Right lobe of liver (tissue), 6 donors: ENCODE results near the gene RUVBL1. TPM values are rescaled to one million over a fixed set of nuclear protein-coding genes. Genes with fewer than 3 reads are reported as not detected.
A peak's percentile ranks its signal among the peaks of the same experiment; 100 is the strongest.

ENCODE experiments used
- ATAC-seq, 4 donors: fragments of 200-7000 bp; cut with Tn5 transposase; one replicate each; pipeline ENCODE4 v1.9.1; 2020; ENCODE audit warnings: mild to moderate bottlenecking in 4 of 4, moderate library complexity in 4 of 4
- DNase-seq, 3 donors: peaks; one replicate each; pipeline ENCODE4 v3.0.0-alpha.2; 2020
- H3K27ac ChIP-seq, 3 donors: fragments of 200-600 bp; one replicate each; pipeline ENCODE4 v1.8.0; 2022
- H3K27me3 ChIP-seq, 2 donors: fragments of 200-600 bp; one replicate each; pipeline ENCODE4 v1.8.0; 2022
- H3K36me3 ChIP-seq, 4 donors: fragments of 200-600 bp; sonication (generic) in 1 of 4; one replicate each; pipeline versions ENCODE4 v1.5.1 to v1.8.0; 2017 to 2022; ENCODE audit warnings: control low read depth in 1 of 4
- H3K4me1 ChIP-seq, 4 donors: fragments of 200-600 bp; sonication (generic) in 1 of 4; one replicate each; pipeline versions ENCODE4 v1.5.1 to v1.8.0; 2017 to 2022; ENCODE audit warnings: control low read depth in 1 of 4
- H3K4me3 ChIP-seq, 3 donors: fragments of 200-600 bp; one replicate each; pipeline ENCODE4 v1.8.0; 2022
- H3K9me3 ChIP-seq, 4 donors: fragments of 200-600 bp; sonication (generic) in 1 of 4; one replicate each; pipeline versions ENCODE4 v1.5.1 to v1.8.0; 2017 to 2022; ENCODE audit warnings: control low read depth in 1 of 4
- CTCF ChIP-seq, 4 donors: fragments of 200-600 bp in 3 of 4; fragments of 450-650 bp in 1 of 4; IDR thresholded peaks; one replicate each; pipeline versions ENCODE4 v1.5.1 to v1.8.0; 2016 to 2022; ENCODE audit warnings: antibody characterized with exemption in 4 of 4, mild to moderate bottlenecking in 2 of 4
- POLR2A ChIP-seq: fragments of 450-650 bp; IDR thresholded peaks from one replicate; pipeline ENCODE4 v1.6.1; 2017; ENCODE audit warnings: antibody characterized with exemption, mild to moderate bottlenecking
- WGBS: methylation state at CpG from one replicate; pipeline ENCODE4 v1.1.6; 2018; ENCODE audit warnings: low coverage, low lambda C conversion rate; ENCODE audit not compliant: insufficient coverage; ENCODE audit errors: missing lambda C conversion rate; 5-methylcytosine and 5-hydroxymethylcytosine counted together
- intact Hi-C, 2 donors: fragments of 100-400 bp; cut with DNase I; formaldehyde crosslinking; loops; one replicate each; pipeline versions ENCODE4 v1.11.2 to v1.14.1; 2022
- long read RNA-seq: library from polyadenylated mRNA; unstranded; transcript quantifications from one replicate; pipeline ENCODE4 v2.0.0, GENCODE V29; 2019
- total RNA-seq, 6 experiments: library from RNA; depleted of rRNA in 2 of 6; stranded (reverse); fragments of >200 nt in 2 of 6; fragmentation: NEBNext Ultra II Directional in 3 of 6; extraction: Animal tissue kit (Norgen Biotek cat#: 25700) in 3 of 6; gene quantifications; one replicate each; pipeline versions ENCODE4 v1.1.0 to v1.2.4, GENCODE V29; 2016 to 2023
- donor health status: DM: no; HTN: yes; CAD: no.
- donor health status: DM: no; HTN: no; CAD: no.
- donor health status: DM: no; HTN: no; CAD: no.
- donor health status: DM: no; HTN: yes; CAD: no.
- donor health status: DM: no; HTN: yes; CAD: no.

RUVBL1 gene
- total RNA-seq, result 10 to 100 TPM in 5 of 6 experiments, 1 to 10 TPM in 1; 8.6 to 20.3 (median 12.9) TPM
- long read RNA-seq, partial matches to known transcripts, result 2 of 13 reads
- long read RNA-seq, other reads (novel, unspliced or antisense), result 8 of 13 reads

- Histone ChIP-seq H3K27ac (peak within 1 kb of the TSS; percentile 14 to 51 (median 47)), H3K4me3 (peak within 1 kb of the TSS; percentile 77 to 92 (median 86)), H3K4me1 (peaks cover 0 to 23% (median 4%) of the 10 kb centered on the region in 4 donors), H3K27me3 (no peaks in the 10 kb centered on the region), H3K36me3 (peaks cover 0 to 3% (median 0%) of the 10 kb centered on the region in 4 donors), H3K9me3 (no peaks in the 10 kb centered on the region)
- intact Hi-C loops, result no loop called here
- WGBS, result 9% methylated on average over 10 of the region's 47 CpGs
- TF ChIP-seq CTCF (IDR thresholded peaks at IDR 0.05), result no peak
- TF ChIP-seq POLR2A, result peak; percentile 37
- DNase-seq (peak; percentile 97 to 98 (median 97)), ATAC-seq (peak; percentile 98 to 100 (median 99))
These were observed at the start of gene RUVBL1 for GRCh38 chr3:128123538-128124368. Gene RUVBL1 (minus strand): TSS chr3:128123812. CDS start chr3:128123724, 88 bp downstream.

DNA sequence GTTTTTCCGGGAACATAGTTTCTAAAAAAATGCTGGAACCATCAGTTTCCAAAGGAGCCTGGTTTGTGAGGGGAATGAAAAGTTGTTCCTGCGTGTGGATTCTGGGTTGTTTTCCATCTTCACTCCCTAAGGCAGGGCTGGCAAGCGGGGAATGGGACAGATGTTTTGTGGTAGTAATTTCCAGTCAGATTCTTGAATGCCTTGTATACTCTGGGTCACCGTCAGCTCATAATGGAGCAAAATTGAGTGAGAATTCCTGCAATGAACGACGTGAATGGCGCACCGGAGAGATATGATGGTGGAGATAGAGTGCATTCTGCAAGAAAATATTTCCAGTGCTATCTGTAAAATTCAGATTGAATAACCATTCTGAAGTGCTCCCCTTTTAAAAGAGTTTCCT, 49.6 kb upstream of the RUVBL1 start:
- H3K4me3 ChIP-seq, result no peak overlapping the region
- no peaks in the 10 kb centered on the region for H3K27me3 ChIP-seq
- no peak overlapping the region for H3K27ac ChIP-seq
- H3K4me1 ChIP-seq, result peaks cover 0 to 25% (median 12%) of the 10 kb centered on the region in 4 donors
- no peaks in the 10 kb centered on the region for H3K36me3 ChIP-seq
- WGBS, result 92% methylated on average over 8 of the region's 8 CpGs
- no peak for ATAC-seq
- TF ChIP-seq POLR2A (no peak), CTCF (IDR thresholded peaks at IDR 0.05) (no peak)
- no peak for DNase-seq
- intact Hi-C loops, result loop anchor here in 1 of 2 donors (5.0 kb wide), 1 partner anchor 324 kb away; no protein-coding TSS in a partner anchor
- H3K9me3 ChIP-seq, result no peaks in the 10 kb centered on the region

DNA sequence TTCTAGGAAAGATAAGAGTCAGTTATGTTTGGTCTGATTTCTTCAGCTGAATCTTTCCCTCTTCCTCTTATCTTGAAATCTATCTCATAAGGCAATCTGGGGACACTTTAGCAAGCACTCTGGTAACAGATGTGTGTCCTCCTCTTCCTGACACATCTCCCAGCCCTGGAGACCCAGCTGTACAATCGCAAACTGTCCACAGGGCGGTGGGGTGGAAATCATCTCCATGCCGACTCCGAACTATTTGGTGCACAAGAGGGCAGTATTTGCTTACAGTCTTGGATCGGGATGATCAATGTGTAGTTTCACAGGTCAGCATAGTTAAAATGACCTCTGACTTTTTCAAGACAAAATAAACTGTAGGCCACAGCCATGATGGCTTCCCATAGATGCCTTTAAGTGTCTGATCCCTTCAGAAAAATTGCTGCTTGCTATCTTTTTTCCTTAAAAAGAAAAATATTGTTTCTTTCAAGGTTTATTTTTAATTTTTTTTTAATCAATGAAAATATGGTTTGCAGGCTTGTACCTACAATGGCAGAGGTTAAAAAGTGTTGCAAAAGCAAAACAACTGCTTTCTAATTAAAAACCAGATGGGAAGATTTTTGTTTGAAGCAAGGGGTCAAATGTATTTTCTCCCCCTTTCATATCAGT, 47.4 kb upstream of the RUVBL1 start:
- peak; percentile 81 to 89 (median 83) for ATAC-seq
- WGBS, result 9% methylated on average over 5 of the region's 5 CpGs
- H3K4me3 ChIP-seq, result no peak overlapping the region
- TF ChIP-seq POLR2A, result no peak
- TF ChIP-seq CTCF (IDR thresholded peaks at IDR 0.05), result peak; percentile 76 to 82 (median 80)
- no peak overlapping the region for H3K27ac ChIP-seq
- DNase-seq, result peak in 2 of 3 donors; percentile 55 to 68
- peaks cover 0 to 40% (median 22%) of the 10 kb centered on the region in 4 donors for H3K4me1 ChIP-seq
- H3K27me3 ChIP-seq, result no peaks in the 10 kb centered on the region
- intact Hi-C loops, result loop anchor here in 1 of 2 donors (5.0 kb wide), 1 partner anchor 326 kb away; no protein-coding TSS in a partner anchor
- H3K36me3 ChIP-seq, result no peaks in the 10 kb centered on the region
- no peaks in the 10 kb centered on the region for H3K9me3 ChIP-seq

DNA sequence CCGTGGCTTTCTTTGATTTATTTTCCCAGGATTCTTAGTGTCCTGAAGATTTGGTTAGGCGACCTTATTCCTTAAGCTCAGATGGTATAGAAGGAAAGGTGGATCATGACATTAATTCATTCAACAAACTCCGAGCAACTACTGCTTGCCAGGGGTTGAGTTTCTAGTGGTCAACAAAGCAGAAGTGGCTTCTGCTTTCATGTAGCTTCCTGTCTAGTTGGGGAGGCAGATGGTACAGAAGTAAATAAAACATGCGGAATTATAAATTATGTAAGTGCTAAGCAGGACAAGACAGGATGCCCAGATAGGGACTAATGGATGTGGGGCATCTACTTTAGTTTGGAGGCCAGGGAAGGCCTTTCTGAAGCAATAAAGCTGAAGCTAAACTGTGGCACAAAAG, 45.2 kb upstream of the RUVBL1 start:
- Histone ChIP-seq H3K27me3 (no peaks in the 10 kb centered on the region), H3K4me3 (no peak overlapping the region), H3K36me3 (no peaks in the 10 kb centered on the region), H3K4me1 (peaks cover 0 to 41% (median 22%) of the 10 kb centered on the region in 4 donors), H3K9me3 (no peaks in the 10 kb centered on the region), H3K27ac (peak overlapping the region; percentile 24 to 44 (median 40))
- DNase-seq (no peak), ATAC-seq (no peak)
- TF ChIP-seq POLR2A (no peak), CTCF (IDR thresholded peaks at IDR 0.05) (no peak)
- intact Hi-C loops, result loop anchor here in 1 of 2 donors (10.0 kb wide), 1 partner anchor 216 kb away; no protein-coding TSS in a partner anchor
- 68% methylated on average over 4 of the region's 4 CpGs for WGBS
